ENCODE measurements around the gene PES1. TPM values are rescaled to one million over a fixed set of nuclear protein-coding genes. Genes with fewer than 3 reads are reported as not detected.

The PES1 gene
- total and polyA plus RNA-seq, 2 experiments from 2014 or later: 64.1 to 76.9 TPM

DNA sequence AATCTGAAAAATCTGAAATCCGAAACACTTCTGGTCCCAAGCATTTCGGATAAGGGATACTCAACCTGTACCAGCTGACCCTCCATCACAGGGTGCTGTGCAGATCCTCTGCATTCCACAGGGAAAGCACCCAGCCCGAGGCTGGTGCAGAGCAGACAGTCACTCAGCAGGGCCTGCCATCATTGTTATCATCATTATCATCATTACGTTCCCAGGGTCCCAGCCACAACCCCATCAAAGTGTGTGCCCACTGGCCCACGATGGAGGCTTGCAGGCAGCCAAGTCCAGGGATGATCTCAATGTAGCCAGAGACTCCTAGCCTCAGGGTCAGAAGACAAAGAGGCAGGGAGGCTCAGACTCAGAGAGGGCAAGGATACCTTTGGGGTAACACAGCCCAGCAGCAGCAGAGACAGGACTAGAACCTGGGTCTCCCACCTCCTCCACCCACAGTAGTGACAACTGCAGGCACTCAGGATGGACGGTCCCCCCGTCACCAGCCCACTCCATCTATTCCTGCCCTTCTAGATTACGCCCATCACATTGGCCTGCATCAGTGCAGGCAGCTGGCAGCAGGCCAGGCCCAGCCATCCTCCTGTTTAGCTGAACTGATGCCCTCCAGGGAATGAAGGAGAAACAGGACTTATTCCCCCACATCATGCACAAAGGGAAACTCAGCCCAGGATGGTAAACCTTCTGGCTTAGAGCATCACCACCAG lies 27.5 kb downstream of the PES1 start:
- Histone ChIP-seq H4K20me1 (replicated peaks; ENCODE audit: insufficient read depth) (no peaks in the 10 kb centered on the region), H3K9me2 (ENCODE audit: insufficient read depth) (no peaks in the 10 kb centered on the region), H3K36me3 (ENCODE audit: insufficient read depth) (no peaks in the 10 kb centered on the region), H3K4me3 (no peak overlapping the region), H3K27ac (ENCODE audit: low read depth) (no peak overlapping the region), H3F3A (replicated peaks; ENCODE audit: low read depth) (no peaks in the 10 kb centered on the region), H3K4me1 (ENCODE audit: insufficient read depth) (peaks cover 26% of the 10 kb centered on the region), H2AFZ (no peak overlapping the region), H3K79me2 (replicated peaks; ENCODE audit: insufficient read depth) (no peaks in the 10 kb centered on the region), H3K27me3 (ENCODE audit: insufficient read depth) (no peaks in the 10 kb centered on the region), H3K4me2 (no peak overlapping the region)
- H3K4me3 Mint-ChIP-seq: no peak overlapping the region
- H3K9me3 Mint-ChIP-seq: no peaks in the 10 kb centered on the region
- no peak overlapping the region for H3K27ac Mint-ChIP-seq
- no peak for TF ChIP-seq EZH2 (IDR thresholded peaks at IDR 0.05; ENCODE audit: low read depth, unreplicated experiment)
- ATAC-seq (no peak), DNase-seq (ENCODE audit: low spot score) (no peak)
- no peaks in the 10 kb centered on the region for H3K36me3 Mint-ChIP-seq (ENCODE audit: low read depth)
- H3K4me1 Mint-ChIP-seq: peaks cover 41% of the 10 kb centered on the region
- peaks cover 5% of the 10 kb centered on the region for H3K27me3 Mint-ChIP-seq (ENCODE audit: insufficient read depth, low read depth, poor library complexity)

- Histone ChIP-seq H3K27me3 (ENCODE audit: insufficient read depth) (no peaks in the 10 kb centered on the region), H3K4me1 (ENCODE audit: insufficient read depth) (peaks cover 28% of the 10 kb centered on the region), H3K4me3 (no peak overlapping the region), H3K36me3 (ENCODE audit: insufficient read depth) (no peaks in the 10 kb centered on the region), H2AFZ (no peak overlapping the region), H3F3A (replicated peaks; ENCODE audit: low read depth) (no peaks in the 10 kb centered on the region), H3K4me2 (no peak overlapping the region), H3K9me2 (ENCODE audit: insufficient read depth) (no peaks in the 10 kb centered on the region), H3K27ac (ENCODE audit: low read depth) (no peak overlapping the region), H3K79me2 (replicated peaks; ENCODE audit: insufficient read depth) (no peaks in the 10 kb centered on the region), H4K20me1 (replicated peaks; ENCODE audit: insufficient read depth) (no peaks in the 10 kb centered on the region)
- DNase-seq (ENCODE audit: low spot score): no peak
- H3K4me1 Mint-ChIP-seq: peaks cover 36% of the 10 kb centered on the region
- no peaks in the 10 kb centered on the region for H3K9me3 Mint-ChIP-seq
- no peak for ATAC-seq
- no peaks in the 10 kb centered on the region for H3K36me3 Mint-ChIP-seq (ENCODE audit: low read depth)
- H3K27me3 Mint-ChIP-seq (ENCODE audit: insufficient read depth, low read depth, poor library complexity): peaks cover 6% of the 10 kb centered on the region
- no peak overlapping the region for H3K4me3 Mint-ChIP-seq
- no peak overlapping the region for H3K27ac Mint-ChIP-seq
- TF ChIP-seq, protein P1, sequence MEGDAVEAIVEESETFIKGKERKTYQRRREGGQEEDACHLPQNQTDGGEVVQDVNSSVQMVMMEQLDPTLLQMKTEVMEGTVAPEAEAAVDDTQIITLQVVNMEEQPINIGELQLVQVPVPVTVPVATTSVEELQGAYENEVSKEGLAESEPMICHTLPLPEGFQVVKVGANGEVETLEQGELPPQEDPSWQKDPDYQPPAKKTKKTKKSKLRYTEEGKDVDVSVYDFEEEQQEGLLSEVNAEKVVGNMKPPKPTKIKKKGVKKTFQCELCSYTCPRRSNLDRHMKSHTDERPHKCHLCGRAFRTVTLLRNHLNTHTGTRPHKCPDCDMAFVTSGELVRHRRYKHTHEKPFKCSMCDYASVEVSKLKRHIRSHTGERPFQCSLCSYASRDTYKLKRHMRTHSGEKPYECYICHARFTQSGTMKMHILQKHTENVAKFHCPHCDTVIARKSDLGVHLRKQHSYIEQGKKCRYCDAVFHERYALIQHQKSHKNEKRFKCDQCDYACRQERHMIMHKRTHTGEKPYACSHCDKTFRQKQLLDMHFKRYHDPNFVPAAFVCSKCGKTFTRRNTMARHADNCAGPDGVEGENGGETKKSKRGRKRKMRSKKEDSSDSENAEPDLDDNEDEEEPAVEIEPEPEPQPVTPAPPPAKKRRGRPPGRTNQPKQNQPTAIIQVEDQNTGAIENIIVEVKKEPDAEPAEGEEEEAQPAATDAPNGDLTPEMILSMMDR (conservative IDR thresholded peaks at IDR 0.05; ENCODE audit: low read depth in 2 of 2): no peak
- TF ChIP-seq STAT1 (IDR thresholded peaks at IDR 0.05; ENCODE audit: unreplicated experiment): no peak
- no peak for TF ChIP-seq JUNB (IDR thresholded peaks at IDR 0.05; ENCODE audit: unreplicated experiment)
- TF ChIP-seq ZNF114 (CRISPR knock-in tag; IDR thresholded peaks at IDR 0.05): no peak
- no peak for TF ChIP-seq CREB1 (CRISPR knock-in tag; IDR thresholded peaks at IDR 0.05; ENCODE audit: low read depth)
- no peak for TF ChIP-seq NANOG (IDR thresholded peaks at IDR 0.05; ENCODE audit: borderline replicate concordance)
- no peak for TF ChIP-seq REST (IDR thresholded peaks at IDR 0.05; ENCODE audit: unreplicated experiment)
- no peak for TF ChIP-seq ETS1 (IDR thresholded peaks at IDR 0.05)
- no peak for TF ChIP-seq EZH2 (IDR thresholded peaks at IDR 0.05; ENCODE audit: low read depth, unreplicated experiment)
- no peak for TF ChIP-seq ZNF331 (CRISPR knock-in tag; IDR thresholded peaks at IDR 0.05; ENCODE audit: low read depth)
- TF ChIP-seq POLR2AphosphoS5 (IDR thresholded peaks at IDR 0.05; ENCODE audit: low read depth): no peak
Observed at GRCh38 chr22:30562366-30562765, 29.3 kb downstream of the PES1 start.

All from GM23338 (cell line).